Astrocyte of the spinal cord (primary cell): ENCODE results near the gene CFAP97D1.

Source experiments
- DNase-seq: peaks from one replicate; pipeline ENCODE4 v3.0.0; 2011; ENCODE audit warnings: low read depth, low spot score
- H3K4me3 ChIP-seq: 2 replicates; pipeline ENCODE4 v1.5.1; 2011; ENCODE audit warnings: low read depth, mild to moderate bottlenecking, low read length, moderate library complexity
- CTCF ChIP-seq: IDR thresholded peaks from 2 replicates; pipeline ENCODE4 v1.5.1; 2012; ENCODE audit warnings: low read depth, mild to moderate bottlenecking, low read length, inconsistent platforms
- in situ Hi-C: cut with HindIII; loops from 2 replicates; pipeline ENCODE4 v1.10.0; 2017; ENCODE audit warnings: low sequenced_read_pairs

The CFAP97D1 gene

GRCh38 chr17:43818966-43819365 lies 38.7 kb downstream of the CFAP97D1 start:
- in situ Hi-C loops, result no loop called here
- TF ChIP-seq CTCF, result no peak
- H3K4me3 ChIP-seq, result no peak overlapping the region
- no peak for DNase-seq

GRCh38 chr17:43820759-43821158 lies 40.5 kb downstream of the CFAP97D1 start:
- H3K4me3 ChIP-seq, result no peak overlapping the region
- no peak for DNase-seq
- no peak for TF ChIP-seq CTCF
- in situ Hi-C loops, result no loop called here

GRCh38 chr17:43822570-43823190 lies 42.4 kb downstream of the CFAP97D1 start:
- H3K4me3 ChIP-seq, result no peak overlapping the region
- DNase-seq, result no peak
- in situ Hi-C loops, result no loop called here
- TF ChIP-seq CTCF, result no peak

GRCh38 chr17:43823350-43824084 lies 43.3 kb downstream of the CFAP97D1 start:
- DNase-seq, result no peak
- in situ Hi-C loops, result no loop called here
- H3K4me3 ChIP-seq, result no peak overlapping the region
- no peak for TF ChIP-seq CTCF

- TF ChIP-seq CTCF, result no peak
- H3K4me3 ChIP-seq, result no peak overlapping the region
- in situ Hi-C loops, result no loop called here
- no peak for DNase-seq
These were observed 45.3 kb downstream of the CFAP97D1 start for GRCh38 chr17:43825567-43825966.

- in situ Hi-C loops, result no loop called here
- no peak for DNase-seq
- no peak overlapping the region for H3K4me3 ChIP-seq
- TF ChIP-seq CTCF, result no peak
These were observed 46.0 kb downstream of the CFAP97D1 start for GRCh38 chr17:43826206-43826605.
